GM21526 (cell line): ENCODE measurements around the gene DBN1.

Experiments
- ATAC-seq: cut with Tn5 transposase; IDR thresholded peaks from one replicate; pipeline ENCODE4 v1.9.1; 2021; ENCODE audit warnings: moderate library complexity; ENCODE audit not compliant: unreplicated experiment, low FRiP score

DBN1 gene

GRCh38 chr5:177473443-177474001 is at the start of gene DBN1:
Gene DBN1, minus strand, starts transcription at chr5:177473634. Its CDS starts 113 bp downstream, at chr5:177473521.
- ATAC-seq: no peak

GRCh38 chr5:177520916-177521513 is 47.6 kb upstream of the DBN1 start:
- ATAC-seq: no peak

DNA sequence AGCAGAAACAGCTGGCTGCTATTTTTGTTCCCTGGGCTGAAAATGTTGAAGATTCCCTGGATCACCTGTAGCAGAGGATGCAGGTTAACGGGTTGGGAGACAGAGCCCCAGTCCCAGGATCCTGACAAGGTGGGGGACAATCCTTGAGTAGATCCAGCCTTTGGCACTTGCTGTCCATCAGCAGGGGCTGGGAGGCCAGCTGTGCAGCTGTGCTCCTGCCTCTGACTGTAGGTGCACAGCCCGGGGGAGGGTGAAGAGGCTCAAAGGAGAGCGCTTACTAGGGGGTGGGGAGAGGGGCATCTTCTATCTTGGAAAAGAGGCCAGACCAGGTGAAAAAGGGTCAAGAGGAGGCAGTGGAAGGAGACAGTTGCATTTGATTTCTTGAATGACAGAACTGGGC is 46.8 kb upstream of the DBN1 start:
- no peak for ATAC-seq

GRCh38 chr5:177519463-177520235 is 46.2 kb upstream of the DBN1 start:
- no peak for ATAC-seq

- ATAC-seq: peak; percentile 77
These were observed 43.5 kb upstream of the DBN1 start, which contains the start of gene DDX41 for GRCh38 chr5:177516601-177517568. Gene DDX41, minus strand, starts transcription at chr5:177516961. Its CDS starts 16 bp downstream, at chr5:177516945.

GRCh38 chr5:177515580-177515979 is 42.1 kb upstream of the DBN1 start:
- no peak for ATAC-seq

DNA sequence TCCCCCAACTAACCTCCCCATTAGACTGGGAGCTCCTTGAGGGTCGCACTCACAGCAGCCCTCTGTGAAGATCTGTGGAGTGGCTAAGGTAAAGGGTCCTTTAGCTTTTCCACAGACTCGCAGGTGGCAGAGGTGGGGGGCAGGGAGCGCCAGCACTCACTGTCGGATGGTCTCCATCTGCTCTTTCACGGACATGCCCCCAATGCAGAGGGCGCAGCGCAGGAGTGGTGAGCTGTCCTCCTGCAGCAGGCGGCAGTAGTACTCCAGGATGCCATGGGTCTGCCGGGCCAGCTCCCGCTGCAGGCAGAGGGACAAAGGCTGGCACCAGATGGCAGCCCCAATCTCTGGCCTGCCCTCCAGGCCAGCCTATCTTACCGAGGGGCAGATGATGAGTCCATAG is 41.1 kb upstream of the DBN1 start:
- ATAC-seq: no peak

- no peak for ATAC-seq
These were observed 40.1 kb upstream of the DBN1 start for GRCh38 chr5:177513500-177513899.

DNA sequence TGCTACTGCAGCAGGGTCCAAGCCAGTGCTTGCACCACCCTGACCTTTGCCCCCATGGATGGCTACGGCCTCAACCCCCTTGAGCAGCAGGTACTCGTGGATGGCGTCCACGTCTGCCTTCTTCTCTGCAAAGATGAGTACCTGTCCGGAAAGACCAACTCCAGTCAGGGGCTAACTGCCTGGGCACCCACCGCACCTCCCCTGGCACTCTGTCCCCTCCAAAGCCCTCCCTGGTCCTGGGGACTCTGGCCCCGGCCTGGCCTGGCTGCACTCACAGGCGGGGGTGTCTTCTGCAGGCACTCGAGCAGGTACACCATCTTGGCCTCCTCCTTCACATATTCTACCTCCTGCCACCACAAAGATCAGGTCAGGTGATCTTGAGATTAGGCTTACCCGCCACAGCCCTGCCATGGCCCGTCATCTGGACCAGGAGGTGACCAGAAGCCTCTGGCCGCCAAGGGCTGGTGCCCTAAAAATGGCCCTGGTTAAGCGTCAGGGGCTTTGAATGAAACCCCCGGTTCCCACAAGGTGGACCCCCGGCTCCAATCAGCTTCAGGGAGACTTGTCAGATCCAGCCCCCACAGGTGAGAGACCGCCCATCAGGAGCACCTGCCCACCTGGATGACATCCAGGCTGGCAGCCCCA is 39.4 kb upstream of the DBN1 start:
- ATAC-seq: no peak

DNA sequence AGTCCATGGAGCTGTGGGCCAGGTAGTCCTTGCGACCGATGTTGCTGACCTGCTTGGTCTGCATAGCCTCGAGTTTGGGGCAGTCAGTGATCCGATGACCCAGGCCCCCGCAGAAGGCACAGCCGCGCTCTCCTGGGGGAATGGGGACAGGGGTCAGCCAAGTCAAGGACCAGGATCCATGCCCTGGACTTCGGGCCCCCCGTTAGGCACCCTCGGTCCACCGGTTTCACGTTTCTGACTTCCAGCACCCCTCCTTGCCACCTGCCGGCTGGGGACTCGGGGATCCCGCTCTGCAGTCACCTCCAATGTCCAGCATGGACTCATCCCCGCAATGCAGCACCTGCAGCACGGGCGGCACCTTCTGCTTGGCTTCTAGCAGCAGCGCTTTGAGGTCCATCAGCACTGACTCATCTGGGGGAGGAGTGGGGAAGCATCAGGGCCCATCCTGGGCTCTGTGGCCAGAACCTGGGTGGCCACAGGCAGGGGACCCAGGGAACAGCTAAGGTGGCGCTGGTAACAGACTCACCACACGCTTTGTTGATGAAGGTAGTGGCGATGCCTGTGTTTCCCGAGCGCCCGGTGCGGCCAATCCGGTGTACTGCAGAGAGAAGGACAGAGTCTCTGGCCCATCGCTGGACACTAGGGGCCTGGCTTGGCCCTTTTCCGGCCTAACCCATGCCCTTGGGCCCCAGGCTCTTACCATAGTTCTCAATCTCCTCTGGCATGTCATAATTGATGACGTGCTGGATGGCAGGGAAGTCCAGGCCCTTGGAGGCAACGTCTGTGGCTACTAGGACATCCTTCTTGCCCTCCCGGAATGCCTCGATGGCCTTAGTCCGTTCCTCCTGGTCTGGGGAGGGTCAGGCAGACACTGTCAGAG is 38.6 kb upstream of the DBN1 start:
- no peak for ATAC-seq

- ATAC-seq: no peak
These were observed 37.7 kb upstream of the DBN1 start for GRCh38 chr5:177511181-177511580.

DNA sequence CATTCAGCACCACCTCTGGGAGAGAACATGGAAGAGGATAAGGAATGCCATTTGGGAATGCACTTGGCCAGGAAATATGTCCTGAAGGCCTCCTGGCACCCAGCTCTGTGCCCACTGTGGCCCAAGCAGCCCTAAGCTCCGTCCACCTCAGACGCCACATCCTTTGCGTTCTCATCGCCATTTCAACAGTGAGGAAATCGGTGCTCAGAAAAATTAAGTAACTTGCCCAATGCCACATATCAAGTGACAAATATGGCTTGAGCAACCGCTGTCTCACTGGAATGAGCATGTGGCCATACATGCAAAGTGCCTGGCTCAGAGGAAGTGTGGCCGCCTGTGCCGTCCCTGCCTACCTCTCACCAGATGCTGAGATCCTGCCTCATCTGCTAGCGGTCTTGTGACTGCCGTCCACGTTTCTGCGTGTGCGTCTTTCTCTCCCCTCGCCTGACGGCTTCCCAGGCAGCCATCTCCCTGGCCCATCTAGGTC is 37.2 kb upstream of the DBN1 start:
- ATAC-seq: no peak

GRCh38 chr5:177509991-177510566 is 36.6 kb upstream of the DBN1 start:
- ATAC-seq: no peak

DNA sequence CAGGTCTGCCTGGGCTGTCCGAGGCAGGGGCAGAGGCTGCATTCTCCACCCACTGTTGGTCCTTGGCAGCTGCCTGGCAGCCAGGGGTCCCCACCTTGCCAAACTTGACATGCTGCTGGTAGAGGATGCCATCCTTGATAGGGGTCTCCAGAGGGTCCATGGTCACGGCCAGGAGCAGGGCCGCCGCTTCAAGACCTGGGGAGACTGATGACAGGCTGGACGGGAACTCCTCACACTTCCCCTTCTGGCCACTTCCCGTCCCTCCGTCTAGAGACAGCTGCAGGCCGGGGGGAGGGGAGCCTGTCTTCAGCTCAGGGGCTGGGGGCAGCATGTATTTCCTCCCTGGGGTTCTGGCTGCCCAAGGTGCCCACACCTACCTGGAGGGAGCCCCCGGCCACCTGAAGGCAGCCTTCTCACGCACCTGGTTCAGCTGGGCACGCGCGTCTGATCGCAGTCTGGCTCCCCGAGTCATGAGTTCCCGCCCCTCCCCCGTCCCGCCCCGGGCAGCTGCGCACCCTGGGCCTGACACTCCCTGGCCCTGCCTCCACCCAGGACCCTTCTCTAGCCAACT is 36.0 kb upstream of the DBN1 start, which contains the start of gene DOK3:
TSS of gene DOK3 (minus strand) at position 446 of the 571 bp plus-strand sequence. CDS start at position 160, 286 bp downstream.
- no peak for ATAC-seq

GRCh38 chr5:177508837-177509236 is 35.4 kb upstream of the DBN1 start:
- no peak for ATAC-seq

- ATAC-seq: no peak
These were observed 34.8 kb upstream of the DBN1 start for GRCh38 chr5:177508221-177508611.

GRCh38 chr5:177507596-177508220 is 34.3 kb upstream of the DBN1 start:
- ATAC-seq: no peak

DNA sequence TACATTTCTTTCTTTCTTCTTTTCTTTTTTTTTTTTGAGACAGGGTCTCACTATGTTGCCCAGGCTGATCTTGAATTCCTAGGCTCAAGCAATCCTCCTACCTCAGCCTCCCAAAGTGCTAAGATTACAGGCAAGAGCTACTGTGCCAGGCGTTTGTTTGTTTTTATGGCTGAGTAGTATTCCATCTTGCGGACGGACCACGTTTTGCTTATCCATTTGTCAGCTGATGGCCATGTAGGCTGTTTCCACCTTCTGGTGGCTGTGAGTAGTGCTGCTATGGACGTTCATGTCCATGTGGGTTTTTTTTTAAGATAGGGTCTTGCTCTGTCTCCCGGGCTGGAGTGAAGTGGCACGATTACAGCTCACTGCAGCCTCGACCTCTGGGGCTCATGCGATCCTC is 33.7 kb upstream of the DBN1 start:
- ATAC-seq: no peak
